Duodenal mucosa (tissue), 2 donors: ENCODE measurements around the gene RPL39L.

Source experiments
- H3K27ac ChIP-seq: one replicate; pipeline ENCODE4 v1.7.0; 2013; ENCODE audit warnings: low read depth, low read length
- H3K27me3 ChIP-seq, 2 donors: one replicate each; pipeline ENCODE4 v1.7.0; 2013; ENCODE audit warnings: low read length in 2 of 2, control low read depth in 1 of 2; ENCODE audit not compliant: insufficient read depth in 2 of 2, control insufficient read depth in 1 of 2
- H3K36me3 ChIP-seq, 2 donors: one replicate each; pipeline ENCODE4 v1.7.0; 2013; ENCODE audit warnings: low read length in 2 of 2, control low read depth in 1 of 2; ENCODE audit not compliant: insufficient read depth in 2 of 2, control insufficient read depth in 1 of 2
- H3K4me1 ChIP-seq, 2 donors: one replicate each; pipeline ENCODE4 v1.7.0; 2013; ENCODE audit warnings: low read length in 2 of 2, control low read depth in 1 of 2; ENCODE audit not compliant: insufficient read depth in 2 of 2, control insufficient read depth in 1 of 2
- H3K4me3 ChIP-seq, 2 donors: one replicate each; pipeline ENCODE4 v1.7.0; 2013; ENCODE audit warnings: low read length in 2 of 2, low read depth in 1 of 2
- H3K9ac ChIP-seq, 2 donors: one replicate each; pipeline ENCODE4 v1.7.0; 2013; ENCODE audit warnings: low read length in 2 of 2, low read depth in 1 of 2
- H3K9me3 ChIP-seq, 2 donors: one replicate each; pipeline ENCODE4 v1.7.0; 2013; ENCODE audit warnings: low read length in 2 of 2, control low read depth in 1 of 2; ENCODE audit not compliant: control insufficient read depth in 1 of 2

Gene RPL39L

DNA sequence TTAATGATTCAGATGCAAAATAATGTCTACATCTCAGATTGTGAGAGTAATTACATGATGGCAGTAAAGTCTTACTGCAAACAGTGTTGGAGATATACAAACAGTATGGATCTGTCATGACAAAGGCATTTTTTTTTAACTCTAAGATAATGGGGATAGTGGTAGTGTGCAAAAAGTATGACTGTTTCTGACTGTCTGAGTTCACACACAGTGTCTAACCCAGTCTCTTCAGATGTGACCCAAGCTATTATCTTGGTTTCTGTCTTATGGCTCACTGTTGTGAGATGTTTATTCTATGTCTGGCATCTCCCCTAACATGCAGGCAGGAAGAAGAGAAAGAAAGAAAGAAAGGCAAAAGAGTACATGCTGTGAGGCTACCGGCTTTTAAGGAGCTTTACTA lies 17.0 kb downstream of the RPL39L start:
- Histone ChIP-seq H3K4me3 (no peak overlapping the region), H3K4me1 (no peaks in the 10 kb centered on the region), H3K9ac (no peak overlapping the region), H3K36me3 (no peaks in the 10 kb centered on the region), H3K27ac (no peak overlapping the region), H3K27me3 (no peaks in the 10 kb centered on the region), H3K9me3 (no peaks in the 10 kb centered on the region)

DNA sequence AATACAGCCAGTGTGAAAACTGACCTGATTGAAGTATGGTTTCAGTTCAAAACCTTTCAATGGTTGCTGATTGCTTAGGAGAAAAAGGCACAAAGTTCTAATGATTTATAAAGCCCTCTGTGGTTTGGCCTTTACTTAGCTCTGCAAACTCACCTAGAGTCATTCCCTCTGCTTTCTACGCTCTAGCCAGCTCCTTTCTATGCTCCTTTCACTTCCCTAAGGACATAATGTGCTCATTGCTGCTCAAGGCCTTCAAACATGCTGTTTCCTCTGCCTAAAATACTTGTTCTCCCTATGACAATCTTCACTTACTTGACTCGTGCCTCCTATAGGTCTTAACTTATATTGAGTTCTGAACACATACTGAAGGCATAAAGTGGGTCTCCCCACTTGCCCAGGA lies 19.0 kb downstream of the RPL39L start:
- Histone ChIP-seq H3K9ac (no peak overlapping the region), H3K9me3 (no peaks in the 10 kb centered on the region), H3K4me1 (no peaks in the 10 kb centered on the region), H3K4me3 (no peak overlapping the region), H3K27ac (no peak overlapping the region), H3K27me3 (no peaks in the 10 kb centered on the region), H3K36me3 (no peaks in the 10 kb centered on the region)

GRCh38 chr3:187114511-187114910 lies 24.8 kb downstream of the RPL39L start:
- no peaks in the 10 kb centered on the region for H3K9me3 ChIP-seq
- no peak overlapping the region for H3K27ac ChIP-seq
- no peak overlapping the region for H3K4me3 ChIP-seq
- H3K4me1 ChIP-seq, result no peaks in the 10 kb centered on the region
- no peaks in the 10 kb centered on the region for H3K36me3 ChIP-seq
- H3K27me3 ChIP-seq, result no peaks in the 10 kb centered on the region
- H3K9ac ChIP-seq, result no peak overlapping the region

GRCh38 chr3:187112934-187113793 lies 26.1 kb downstream of the RPL39L start:
- H3K4me1 ChIP-seq, result no peaks in the 10 kb centered on the region
- no peaks in the 10 kb centered on the region for H3K27me3 ChIP-seq
- H3K4me3 ChIP-seq, result no peak overlapping the region
- H3K36me3 ChIP-seq, result no peaks in the 10 kb centered on the region
- H3K9me3 ChIP-seq, result no peaks in the 10 kb centered on the region
- no peak overlapping the region for H3K27ac ChIP-seq
- H3K9ac ChIP-seq, result no peak overlapping the region

- H3K4me3 ChIP-seq, result no peak overlapping the region
- no peaks in the 10 kb centered on the region for H3K36me3 ChIP-seq
- H3K27me3 ChIP-seq, result no peaks in the 10 kb centered on the region
- H3K27ac ChIP-seq, result no peak overlapping the region
- H3K9me3 ChIP-seq, result no peaks in the 10 kb centered on the region
- no peak overlapping the region for H3K9ac ChIP-seq
- H3K4me1 ChIP-seq, result no peaks in the 10 kb centered on the region
Measured at GRCh38 chr3:187110156-187110555, 29.1 kb downstream of the RPL39L start.

DNA sequence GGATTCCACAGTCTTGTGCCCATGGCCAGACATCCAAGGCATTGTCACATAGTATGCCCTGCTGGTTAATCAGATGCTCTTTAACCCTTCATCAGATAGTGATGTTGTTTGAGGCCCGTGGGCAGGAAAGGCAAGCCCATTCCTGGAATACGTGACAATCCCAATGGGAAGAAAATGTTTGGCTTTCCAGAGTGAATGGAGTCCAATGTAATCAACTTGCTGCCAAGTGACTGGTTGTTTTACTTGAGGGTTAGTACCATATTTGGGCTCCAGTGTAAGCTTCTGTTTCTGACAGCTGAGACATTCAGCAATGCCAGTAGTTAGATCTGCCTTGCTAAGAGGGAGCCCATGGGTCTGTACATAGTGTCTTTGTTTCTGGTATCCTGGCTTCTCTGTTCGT lies 31.3 kb downstream of the RPL39L start:
- Histone ChIP-seq H3K27ac (no peak overlapping the region), H3K9ac (no peak overlapping the region), H3K4me1 (no peaks in the 10 kb centered on the region), H3K9me3 (no peaks in the 10 kb centered on the region), H3K4me3 (no peak overlapping the region), H3K27me3 (no peaks in the 10 kb centered on the region), H3K36me3 (no peaks in the 10 kb centered on the region)

- no peaks in the 10 kb centered on the region for H3K36me3 ChIP-seq
- no peaks in the 10 kb centered on the region for H3K27me3 ChIP-seq
- H3K9ac ChIP-seq, result no peak overlapping the region
- H3K9me3 ChIP-seq, result no peaks in the 10 kb centered on the region
- no peak overlapping the region for H3K27ac ChIP-seq
- peaks cover 8 to 15% of the 10 kb centered on the region in 2 donors for H3K4me1 ChIP-seq
- no peak overlapping the region for H3K4me3 ChIP-seq
Measured at GRCh38 chr3:187105700-187106099, 33.6 kb downstream of the RPL39L start.

DNA sequence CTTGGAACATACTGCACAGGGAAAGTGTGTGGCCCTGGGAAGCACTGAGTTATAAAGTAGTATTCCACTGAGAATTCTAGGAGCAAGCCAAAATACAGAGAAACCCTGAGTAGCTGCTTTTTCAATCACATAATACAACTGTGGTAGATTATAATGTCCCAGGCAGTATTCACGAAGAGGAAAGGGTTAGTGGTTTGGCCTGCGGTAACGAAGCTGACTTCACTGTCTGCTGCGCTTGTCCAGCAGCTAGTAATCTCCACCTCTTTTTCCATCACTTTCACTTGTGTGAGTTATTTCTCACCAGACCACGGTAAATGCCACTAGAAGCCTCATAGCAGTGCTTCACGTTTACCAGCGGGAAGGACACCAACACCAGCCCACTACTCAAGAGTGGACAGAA lies 34.4 kb downstream of the RPL39L start:
- H3K27ac ChIP-seq, result no peak overlapping the region

DNA sequence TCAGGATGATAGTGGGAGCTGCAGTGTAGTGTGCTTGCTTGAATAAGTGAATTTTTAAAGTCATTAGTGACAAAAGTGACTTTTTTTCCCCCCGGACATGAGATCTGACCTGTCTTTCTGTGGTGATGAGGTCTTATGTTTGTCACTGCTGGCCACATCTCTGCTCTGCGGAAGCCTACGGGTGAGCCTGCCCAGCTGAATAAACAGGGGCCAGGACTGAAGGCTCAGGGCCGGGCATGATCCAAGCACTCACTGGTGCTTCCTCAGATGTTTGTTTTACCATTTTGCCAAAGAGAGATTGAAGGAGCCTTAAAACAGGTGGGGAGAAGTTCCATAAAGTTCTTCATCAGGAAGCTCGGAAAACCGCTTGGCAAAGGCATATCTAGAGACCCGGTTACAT lies 35.0 kb downstream of the RPL39L start:
- Histone ChIP-seq H3K9ac (no peak overlapping the region), H3K27me3 (no peaks in the 10 kb centered on the region), H3K9me3 (no peaks in the 10 kb centered on the region), H3K4me3 (no peak overlapping the region), H3K27ac (no peak overlapping the region), H3K4me1 (peaks cover 8 to 15% of the 10 kb centered on the region in 2 donors), H3K36me3 (no peaks in the 10 kb centered on the region)

More for the DNA sequence above, 34.4 kb downstream of the RPL39L start:
- H3K27me3 ChIP-seq, result no peaks in the 10 kb centered on the region
- H3K9ac ChIP-seq, result no peak overlapping the region
- no peaks in the 10 kb centered on the region for H3K36me3 ChIP-seq
- H3K9me3 ChIP-seq, result no peaks in the 10 kb centered on the region
- no peak overlapping the region for H3K4me3 ChIP-seq
- peaks cover 8 to 15% of the 10 kb centered on the region in 2 donors for H3K4me1 ChIP-seq

DNA sequence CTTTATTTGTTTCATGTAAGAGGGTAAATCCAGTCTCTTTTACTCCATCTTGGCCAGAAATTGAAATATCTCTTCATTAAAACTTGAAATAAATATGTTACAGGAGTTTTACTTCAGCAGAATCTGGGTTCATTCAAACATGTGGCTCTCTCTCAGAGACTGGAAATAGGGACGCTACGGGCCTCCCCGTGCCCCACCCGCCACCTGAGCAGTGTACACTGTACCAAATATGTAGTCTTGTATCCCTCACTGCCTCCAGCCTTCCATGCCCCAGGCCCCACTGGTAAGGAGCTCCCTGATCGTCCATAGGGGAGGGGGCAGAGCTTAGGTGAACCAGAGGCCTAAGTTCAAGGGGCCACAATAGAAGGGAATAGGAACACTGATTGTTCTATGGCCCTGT lies 36.0 kb downstream of the RPL39L start:
- H3K9ac ChIP-seq, result no peak overlapping the region
- no peak overlapping the region for H3K4me3 ChIP-seq
- H3K4me1 ChIP-seq, result peaks cover 8 to 15% of the 10 kb centered on the region in 2 donors
- H3K27ac ChIP-seq, result no peak overlapping the region
- H3K27me3 ChIP-seq, result no peaks in the 10 kb centered on the region
- H3K36me3 ChIP-seq, result no peaks in the 10 kb centered on the region
- H3K9me3 ChIP-seq, result no peaks in the 10 kb centered on the region
